NOMO-1 treated with dmso at 0.1 percent for 144 hours (cell line): Measurements from ENCODE around the gene AKAP6.

ENCODE experiments used
- DNase-seq: peaks from one replicate; lab custom pipeline; 2025; ENCODE audit not compliant: unreplicated experiment; lab: John Stamatoyannopoulos, UW

The AKAP6 gene

DNA sequence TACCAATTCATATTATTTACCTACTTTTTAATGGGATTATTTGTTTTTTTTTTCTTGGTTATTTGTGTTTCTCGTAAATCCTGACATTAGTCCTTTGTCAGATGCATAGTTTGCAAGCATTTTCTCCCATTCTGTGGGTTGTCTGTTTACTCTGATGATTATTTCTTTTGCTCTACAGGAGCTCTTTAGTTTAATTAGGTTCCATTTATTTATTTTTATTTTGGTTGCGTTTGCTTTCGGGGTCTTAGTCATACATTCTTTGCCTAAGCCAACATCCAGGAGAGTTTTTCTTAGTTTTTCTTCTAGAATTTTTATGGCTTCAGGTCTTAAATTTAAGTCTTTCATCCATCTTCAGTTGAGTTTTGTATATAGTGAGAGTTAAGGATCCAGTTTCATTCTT, 289.9 kb downstream of the AKAP6 start:
- DNase-seq = no peak

DNA sequence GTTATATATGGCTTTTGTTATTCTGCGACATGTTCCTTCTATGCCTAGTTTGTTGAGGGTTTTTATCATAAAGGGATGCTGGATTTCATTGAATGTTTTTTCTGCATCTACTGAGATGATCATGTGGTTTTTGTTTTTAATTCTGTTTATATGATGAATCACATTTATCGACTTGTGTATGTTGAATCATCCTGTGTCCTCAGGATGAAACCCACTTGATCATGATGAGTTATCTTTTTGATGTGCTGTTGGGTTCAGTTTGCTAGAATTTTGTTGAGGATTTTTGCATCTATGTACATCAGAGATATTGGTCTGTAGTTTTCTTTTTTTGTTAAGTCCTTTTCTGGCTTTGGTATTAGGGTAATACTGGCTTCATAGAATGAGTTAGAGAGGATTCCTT, 291.2 kb downstream of the AKAP6 start:
- DNase-seq = no peak

DNA sequence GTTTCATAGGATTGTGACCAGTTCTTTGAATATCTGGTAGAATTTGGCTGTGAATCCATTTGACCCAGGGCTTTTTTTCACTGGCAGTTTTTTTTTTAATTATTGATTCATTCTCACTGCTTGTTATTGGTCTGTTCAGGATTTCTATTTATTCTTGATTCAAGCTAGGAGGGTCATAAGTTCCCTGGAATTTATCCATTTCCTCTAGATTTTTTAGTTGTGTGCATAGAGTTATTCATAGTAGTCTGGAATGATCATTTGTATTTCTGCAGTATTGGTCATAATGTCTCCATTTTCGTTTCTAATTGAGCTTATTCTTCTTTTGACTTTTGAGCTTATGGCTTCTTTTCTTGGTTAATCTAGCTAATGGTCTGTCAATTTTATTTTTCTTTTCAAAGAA, 291.6 kb downstream of the AKAP6 start:
- no peak for DNase-seq

DNA sequence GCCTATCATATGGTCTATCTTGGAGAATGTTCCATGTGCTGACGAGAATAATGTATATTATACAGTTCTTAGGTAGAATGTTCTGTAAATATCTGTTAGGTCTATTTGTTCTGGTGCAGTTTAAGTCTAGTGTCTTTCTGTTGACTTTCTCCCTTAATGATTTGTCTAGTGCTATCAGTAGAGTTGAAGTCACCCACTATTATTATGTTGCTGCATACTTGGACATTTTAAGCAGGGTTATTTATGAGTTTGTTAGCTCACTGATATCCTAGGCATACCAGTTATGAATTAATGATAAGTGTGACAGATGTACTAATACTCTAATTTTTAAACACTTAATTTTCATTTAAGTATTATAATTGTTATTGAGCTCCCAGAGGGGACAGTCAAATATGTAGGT, 292.5 kb downstream of the AKAP6 start:
- DNase-seq = no peak

DNA sequence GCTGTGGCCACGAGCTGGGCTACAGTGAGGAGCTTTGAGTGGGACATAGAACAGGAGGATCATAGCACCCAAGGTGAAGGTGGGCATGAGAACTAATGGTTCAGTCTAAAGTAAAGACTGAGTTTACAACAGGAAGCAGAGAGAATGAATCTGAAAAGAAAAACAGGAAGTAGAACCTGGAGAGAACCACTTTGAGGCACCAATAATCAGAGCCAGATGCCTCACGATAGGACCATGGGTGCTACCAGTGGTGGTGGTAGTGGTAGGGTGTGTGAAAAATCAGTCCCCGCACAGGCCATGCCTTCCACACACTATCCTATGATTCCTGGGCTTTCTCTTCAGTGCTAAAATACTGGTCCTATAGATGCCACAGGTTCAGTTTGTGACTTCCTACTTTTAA, 293.6 kb downstream of the AKAP6 start:
- no peak for DNase-seq

DNA sequence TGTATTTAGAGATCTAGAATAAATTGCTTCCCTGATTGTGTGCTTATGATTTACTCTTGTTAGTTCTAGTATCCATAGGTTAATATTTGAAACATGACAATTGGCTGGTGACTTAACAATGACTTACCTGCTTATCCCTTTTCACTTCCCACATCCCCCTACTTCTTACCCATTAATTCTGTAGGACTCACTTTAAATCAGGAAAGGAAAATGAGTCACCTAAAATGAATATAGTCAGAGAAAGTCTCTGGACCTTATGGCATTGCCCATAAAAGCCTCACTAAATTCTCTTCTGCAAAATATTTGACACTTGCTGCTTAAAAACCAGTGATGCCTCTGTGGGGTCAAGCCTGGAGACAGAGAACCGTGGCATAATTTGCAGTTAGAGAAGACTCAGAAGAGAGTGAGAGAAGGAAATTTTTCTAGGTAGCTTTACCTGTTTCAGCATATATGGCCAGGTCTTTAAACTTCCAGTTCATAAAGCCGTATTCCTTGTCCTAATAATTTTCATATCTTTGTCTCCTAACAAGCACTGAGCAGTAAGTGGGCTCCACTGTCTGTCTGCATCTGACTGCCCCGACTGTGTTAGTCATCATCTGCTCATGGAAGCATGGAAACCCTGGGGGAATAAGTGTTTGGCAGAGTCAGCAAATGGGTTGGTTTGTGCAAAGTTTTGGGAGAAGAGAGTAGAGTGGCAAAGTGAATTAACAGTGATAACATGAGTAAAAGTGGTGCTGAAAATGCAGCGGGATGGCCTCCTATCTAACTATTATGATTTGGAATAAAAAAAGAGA, 294.4 kb downstream of the AKAP6 start:
- DNase-seq = no peak

DNA sequence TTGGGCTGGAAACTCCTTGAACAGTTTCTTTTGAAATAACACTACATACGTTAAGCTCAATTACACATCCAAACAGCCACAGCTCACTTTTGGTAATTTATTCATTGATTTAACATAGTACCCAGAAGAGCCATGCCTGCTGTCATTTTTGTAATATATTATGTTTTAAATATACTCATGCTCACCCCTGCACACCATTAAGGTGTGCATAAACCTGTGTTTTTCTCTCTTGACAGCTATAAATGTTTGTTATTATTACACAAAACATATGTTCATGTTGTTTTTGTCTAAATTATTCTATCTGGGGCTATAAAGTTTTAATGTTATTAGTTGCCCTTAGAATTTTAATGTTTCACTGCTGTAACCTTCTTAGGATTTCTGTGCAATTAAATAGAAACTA, 296.1 kb downstream of the AKAP6 start:
- DNase-seq = no peak

DNA sequence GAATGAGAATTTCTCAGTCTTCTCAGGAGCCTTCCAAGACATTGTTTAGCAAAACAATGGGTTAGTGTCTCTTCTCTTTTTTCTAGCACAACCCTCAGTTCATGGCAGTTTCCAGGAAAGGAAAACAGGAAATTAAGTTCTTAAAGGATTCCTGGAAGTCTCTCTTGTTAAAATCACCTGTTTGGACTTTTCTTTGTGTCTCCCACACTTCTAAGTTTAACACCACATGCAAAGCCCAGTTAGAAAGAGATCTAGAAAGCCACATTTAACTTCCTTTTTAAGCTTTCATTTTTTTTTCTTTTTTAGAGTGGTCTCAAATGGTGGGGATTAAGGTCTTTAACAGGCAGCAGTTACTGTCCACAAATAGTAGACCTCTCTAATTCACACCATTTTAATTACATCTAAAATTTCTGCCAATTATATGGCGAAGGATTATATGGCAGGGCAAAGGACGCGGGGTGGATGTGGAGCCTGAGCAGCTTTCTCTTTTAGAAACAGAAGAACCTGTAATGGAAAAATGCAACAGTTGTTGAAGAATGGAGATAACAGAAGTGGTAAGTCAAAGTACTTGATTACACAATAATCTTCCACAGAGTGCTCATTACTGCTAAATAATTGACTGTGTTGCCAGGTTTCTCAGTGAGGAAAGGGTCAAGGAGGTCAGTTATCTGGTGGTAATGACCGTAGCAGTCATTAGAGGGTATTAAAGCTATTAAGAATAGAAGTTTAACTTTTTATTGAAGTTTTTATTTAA, 298.6 kb downstream of the AKAP6 start:
- no peak for DNase-seq

DNA sequence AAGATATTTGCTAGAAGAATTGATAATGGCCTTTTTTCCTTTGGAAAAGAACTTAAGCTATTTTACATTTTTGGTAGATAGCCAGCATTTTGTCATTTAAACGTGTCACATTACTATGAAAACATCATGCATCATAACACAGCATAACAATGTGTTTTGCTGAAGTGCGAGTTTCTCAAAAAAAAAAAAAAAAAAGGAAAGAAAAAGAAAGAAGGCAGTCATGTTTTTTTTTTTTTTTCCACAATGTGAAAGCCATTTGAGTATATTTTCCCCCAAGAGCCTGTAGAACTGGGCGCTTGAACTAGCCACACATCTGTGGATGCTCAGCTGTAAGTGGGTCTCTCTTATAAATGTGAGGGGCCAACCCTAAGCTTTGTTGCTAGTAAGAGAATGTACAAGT, 300.1 kb downstream of the AKAP6 start:
- DNase-seq = no peak

DNA sequence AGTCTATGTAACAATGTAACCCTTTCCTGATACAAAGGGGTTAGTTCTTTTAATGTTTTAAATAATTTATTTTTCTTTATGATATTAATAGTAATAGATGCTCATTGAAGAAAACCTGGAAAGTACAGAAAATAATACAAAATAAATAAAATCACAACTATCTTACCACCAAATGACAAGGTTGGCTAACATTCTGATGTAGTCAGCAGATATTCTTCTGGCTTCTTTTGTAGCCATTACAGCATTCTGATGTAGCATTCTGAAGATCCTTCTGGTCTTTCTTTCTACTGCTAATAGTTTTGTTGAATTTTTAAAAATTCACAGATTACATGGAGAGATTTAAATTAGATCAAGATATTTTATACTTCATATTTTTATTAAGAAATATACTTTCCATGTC, 301.6 kb downstream of the AKAP6 start:
- DNase-seq = no peak

DNA sequence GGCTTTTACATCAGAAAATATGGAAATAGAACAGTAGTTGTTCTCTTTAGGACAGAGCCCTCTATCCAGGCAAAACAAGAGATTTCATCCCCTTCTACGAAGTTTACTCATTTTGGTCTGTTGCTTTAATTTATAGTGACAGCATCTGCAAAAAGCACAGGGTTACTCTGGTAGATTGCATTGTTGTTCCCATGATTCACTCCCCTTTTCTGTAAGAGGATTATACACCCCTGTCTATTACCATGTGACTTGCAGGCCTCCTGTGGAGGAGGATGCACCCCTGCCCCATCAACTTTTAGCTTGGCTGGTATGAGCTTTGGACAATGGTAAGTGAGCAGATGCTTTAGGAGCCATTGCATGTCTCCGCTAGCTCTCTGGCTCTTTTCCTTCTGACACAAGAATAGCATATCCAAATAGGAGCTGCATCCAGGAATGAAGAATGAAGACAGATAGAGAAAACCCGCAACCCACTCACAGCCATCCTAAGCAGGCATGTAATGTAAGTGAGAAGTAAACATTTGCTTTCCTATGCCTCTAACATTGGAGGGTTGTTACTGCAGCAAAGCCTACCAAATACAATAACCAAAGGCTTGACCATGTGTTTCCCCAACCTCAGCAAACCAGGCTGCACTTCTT, 304.2 kb downstream of the AKAP6 start:
- no peak for DNase-seq

DNA sequence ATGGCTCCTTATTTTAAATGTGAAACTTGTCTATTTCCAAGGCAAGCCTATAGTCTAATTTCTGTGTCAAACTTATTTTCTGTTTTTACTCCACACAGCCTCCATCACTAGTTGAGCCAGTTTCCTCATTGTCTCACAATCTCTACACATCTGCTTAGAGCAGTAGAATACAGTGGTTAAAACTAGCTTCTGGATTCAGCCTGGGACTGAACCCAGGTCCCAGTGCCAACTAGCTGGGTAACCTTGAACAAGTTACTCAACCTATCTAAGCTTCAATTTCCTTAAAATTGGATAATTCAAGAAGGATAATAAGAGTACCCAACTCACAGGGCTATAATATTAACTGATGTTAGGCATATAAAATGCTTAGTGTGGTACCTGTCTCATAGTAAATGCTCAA, 304.8 kb downstream of the AKAP6 start:
- no peak for DNase-seq

DNA sequence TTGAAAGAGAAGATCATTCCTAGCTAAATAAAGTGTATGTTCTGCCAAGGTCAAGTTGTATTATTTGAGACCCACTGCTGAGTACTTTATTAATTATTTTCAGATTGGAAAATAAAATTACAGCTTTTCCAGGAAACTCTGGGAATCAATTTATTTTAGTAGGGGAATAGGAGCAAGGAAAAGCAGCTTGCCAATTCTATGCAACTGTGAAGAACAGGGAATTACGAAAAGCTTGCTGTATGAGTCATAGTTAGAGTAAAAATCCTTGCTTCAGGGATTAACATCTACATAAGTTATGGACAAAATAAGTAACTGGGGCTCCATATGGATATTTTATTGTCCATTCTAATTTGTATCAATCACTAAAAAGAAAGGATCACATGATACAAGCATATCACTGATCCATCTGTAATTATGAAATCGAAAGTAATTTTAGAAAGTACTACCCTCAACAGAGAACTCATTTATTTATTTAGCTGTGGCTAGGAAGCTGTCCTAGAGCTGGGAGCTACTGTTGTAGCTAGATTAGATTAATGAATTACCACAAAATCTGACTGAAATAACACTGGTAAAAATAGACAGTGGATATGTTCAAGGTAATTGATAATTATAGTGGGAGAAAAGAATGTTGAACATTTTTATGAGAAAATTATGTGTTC, 306.1 kb downstream of the AKAP6 start:
- DNase-seq = no peak

DNA sequence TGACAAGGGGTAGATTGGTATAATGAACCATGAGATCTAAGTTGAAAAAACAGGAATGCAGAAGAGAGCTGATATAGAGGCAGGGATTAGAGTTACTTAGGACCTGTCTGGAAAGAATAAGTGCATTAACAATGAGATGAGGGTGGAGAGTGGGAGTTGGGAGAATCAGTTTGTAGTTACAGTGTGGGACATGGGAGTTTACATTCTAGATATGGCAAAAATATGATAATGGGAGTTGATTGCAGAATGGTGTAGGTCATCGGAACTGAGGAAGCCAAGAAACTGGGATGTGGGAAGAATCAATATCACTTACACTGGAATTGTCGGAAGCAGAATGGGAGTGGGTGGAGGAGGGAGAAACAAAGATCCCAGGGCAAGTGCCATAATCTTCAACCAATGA, 308.5 kb downstream of the AKAP6 start:
- DNase-seq = no peak

DNA sequence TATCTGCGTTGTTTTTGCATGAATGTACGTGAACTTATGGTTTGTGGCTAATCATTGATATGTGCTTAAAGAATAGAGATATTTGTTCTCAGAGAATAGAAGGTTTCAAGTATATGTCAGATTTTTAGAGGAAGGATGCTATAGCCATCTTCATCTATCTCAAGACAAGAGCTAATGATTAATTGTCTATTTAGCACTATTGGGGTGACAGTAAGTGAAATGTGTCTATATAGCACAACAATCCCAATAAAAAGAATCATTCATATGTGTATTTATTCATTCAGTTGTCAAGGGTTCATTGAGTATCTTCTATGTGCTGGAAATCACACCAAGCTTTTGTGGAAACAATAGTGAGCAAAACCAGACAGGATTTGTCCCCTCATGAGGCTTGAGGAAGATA, 310.1 kb downstream of the AKAP6 start:
- no peak for DNase-seq

DNA sequence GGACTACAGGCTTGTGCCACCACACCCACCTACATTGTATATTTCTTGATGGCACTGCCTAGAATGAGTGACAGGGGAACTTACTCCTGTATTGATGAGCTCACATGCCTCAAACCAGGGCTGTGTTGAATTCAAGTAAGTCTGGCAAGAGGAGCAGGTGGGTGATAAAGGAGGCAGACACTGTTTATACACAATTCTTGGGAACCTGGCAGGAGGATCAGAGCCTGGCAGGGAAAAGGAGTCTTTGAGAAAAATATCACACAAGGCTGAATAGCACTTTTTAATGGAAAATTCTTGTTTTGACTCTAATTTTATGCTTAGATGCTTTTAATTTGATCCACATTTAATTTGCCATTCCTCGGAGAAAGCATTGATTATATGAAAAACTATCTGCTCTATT, 316.5 kb downstream of the AKAP6 start:
- DNase-seq = no peak

DNA sequence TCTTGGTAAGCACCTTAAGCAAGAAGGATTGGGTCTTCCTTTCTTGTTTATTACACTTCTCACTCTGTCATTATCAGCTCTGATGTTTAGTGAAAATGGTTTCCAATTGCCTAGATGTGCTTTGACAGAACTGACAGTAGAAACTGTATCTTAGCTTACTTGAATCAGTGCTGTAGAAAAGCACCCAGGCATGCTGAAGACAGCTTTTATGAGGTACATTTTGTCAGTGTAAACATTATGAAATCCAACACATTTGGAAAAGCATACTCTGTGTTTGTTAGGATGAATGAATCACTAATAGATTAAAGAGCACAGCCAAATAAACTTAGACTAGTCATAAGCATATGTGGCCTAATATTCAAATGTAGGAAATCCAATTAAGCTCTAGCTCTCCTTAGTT, 319.3 kb downstream of the AKAP6 start:
- DNase-seq = no peak

DNA sequence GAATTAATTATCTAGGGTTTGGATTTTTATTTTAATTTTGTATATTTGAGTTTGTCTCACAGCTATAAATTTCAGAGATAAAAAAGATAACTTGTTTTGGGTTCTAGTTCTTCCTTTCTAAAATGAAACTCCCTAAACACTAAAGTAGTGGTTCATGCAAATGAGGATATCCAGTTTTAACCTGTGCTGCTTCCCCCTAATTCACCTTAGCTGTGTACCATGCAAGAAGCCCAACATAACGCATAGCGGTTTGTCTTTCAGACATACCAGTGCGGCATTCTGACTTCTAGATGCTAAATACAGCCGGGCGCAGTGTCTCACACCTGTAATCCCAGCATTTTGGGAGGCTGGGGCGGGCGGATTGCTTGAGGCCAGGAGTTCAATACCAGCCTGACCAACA, 320.9 kb downstream of the AKAP6 start:
- no peak for DNase-seq

DNA sequence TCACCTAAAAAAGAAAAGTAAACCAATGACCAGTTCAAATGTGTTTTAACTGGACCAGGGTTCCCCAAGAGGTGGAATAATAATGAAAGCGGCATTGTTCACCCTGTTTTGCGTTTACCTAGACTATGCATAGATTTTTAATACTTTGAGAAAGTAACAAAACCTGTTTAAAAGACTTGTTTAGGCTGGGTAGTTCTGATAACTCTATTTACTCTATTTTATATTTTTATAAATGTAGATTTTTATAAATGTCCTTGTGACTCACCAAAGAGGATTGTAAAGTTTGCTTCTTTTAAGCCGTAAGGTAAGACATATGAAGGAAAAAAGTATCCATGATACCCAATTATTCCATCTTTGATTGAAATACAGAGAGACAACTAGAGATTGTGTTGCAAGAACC, 321.6 kb downstream of the AKAP6 start:
- no peak for DNase-seq

DNA sequence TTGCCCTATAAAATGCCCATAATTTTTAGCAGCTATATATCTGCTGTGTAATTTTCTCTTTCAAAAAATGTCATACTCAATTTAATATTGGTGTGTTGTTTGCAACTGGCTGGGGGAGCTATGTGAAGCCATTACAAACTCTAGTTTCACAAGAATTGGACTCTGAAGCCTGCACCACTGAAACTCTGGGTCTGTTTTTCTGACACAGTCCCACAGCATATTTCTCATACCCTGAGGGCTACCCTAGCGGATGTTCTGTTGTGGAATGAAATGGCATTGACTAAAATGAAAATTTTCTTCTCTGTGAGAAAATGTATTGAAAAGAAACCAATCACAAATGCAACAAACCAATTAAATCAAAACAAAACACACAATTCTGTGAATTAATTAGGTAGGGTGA, 325.0 kb downstream of the AKAP6 start:
- DNase-seq = no peak

DNA sequence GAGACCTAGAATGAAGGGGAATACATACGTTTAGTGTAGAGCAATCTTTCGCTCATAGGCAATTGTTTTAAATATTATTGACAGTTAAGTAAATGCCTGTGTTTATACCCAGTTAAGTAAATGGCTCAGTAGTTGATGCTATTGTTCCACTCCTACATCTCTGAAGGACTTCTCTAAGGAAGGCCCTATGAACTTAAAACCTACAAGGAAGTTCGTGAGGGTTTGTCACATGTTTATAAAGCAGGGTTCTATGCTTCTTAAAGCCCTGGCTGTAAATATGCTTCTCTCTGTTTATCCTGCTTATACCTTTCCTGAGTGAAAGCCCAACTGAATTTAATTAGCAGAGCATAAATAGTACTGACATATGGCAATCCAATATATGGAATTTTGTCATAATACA, 327.5 kb downstream of the AKAP6 start:
- no peak for DNase-seq

DNA sequence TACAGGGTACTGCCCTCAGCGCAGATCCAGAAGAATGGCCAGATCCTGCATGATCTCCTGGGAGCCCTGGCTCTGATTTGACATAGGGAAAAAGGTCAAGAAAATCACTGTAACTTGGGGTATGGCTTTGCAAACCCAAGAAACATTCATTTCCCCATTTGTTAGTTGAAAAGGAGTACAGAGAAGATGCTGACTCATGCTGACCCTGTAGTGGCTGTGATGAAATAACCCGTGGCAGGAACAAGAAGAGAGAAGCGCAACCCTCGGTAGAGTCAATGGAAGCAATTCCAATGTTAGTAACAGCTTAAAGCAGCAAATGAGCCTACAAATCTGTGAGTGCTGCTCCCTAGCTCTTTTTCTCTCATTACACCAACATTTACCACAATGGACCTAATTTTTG, 328.0 kb downstream of the AKAP6 start:
- DNase-seq = peak; percentile 79
